GM12878 (cell line): ENCODE measurements around the gene FBXL7.

ENCODE experiments used
- ATF7 ChIP-seq: fragments of 450-650 bp; IDR thresholded peaks from 2 replicates; pipeline ENCODE4 v1.6.1; 2016; ENCODE audit warnings: low read depth, mild to moderate bottlenecking
- CTCF ChIP-seq, 3 experiments: IDR thresholded peaks in 2 of 3; conservative IDR thresholded peaks in 1 of 3; 2 replicates each; pipeline ENCODE4 v1.5.1; 2011; ENCODE audit warnings: low read depth in 3 of 3, low read length in 3 of 3, mild to moderate bottlenecking in 3 of 3, control low read depth in 2 of 3, moderate library complexity in 2 of 3, inconsistent platforms in 1 of 3, mixed read lengths in 1 of 3; ENCODE audit not compliant: control insufficient read depth in 2 of 3, insufficient read depth in 1 of 3; ENCODE audit errors: extremely low read depth in 1 of 3
- JUNB ChIP-seq: IDR thresholded peaks from 2 replicates; pipeline ENCODE4 v1.6.1; 2016; ENCODE audit warnings: antibody characterized with exemption, mild to moderate bottlenecking

GRCh38 chr5:15850939-15851341, 351.0 kb downstream of the FBXL7 start:
- TF ChIP-seq JUNB (no peak), ATF7 (no peak), CTCF (IDR thresholded peaks at IDR 0.05 in 2 of 3, conservative IDR thresholded peaks at IDR 0.05 in 1 of 3; ENCODE audit: control insufficient read depth in 2 of 3, extremely low read depth in 1 of 3, insufficient read depth in 1 of 3, low read depth in 3 of 3, low read length in 3 of 3) (no peak)
